ENCODE results near the gene KIRREL2. TPM values are rescaled to one million over a fixed set of nuclear protein-coding genes. Genes with fewer than 3 reads are reported as not detected.

KIRREL2 gene
- total and polyA plus RNA-seq, 9 of the 15 experiments (the other 6 are each of a cell fraction or from before 2014, with no cell fraction given) = 0.01 to 0.12 (median 0.09) TPM; not detected in 4

DNA sequence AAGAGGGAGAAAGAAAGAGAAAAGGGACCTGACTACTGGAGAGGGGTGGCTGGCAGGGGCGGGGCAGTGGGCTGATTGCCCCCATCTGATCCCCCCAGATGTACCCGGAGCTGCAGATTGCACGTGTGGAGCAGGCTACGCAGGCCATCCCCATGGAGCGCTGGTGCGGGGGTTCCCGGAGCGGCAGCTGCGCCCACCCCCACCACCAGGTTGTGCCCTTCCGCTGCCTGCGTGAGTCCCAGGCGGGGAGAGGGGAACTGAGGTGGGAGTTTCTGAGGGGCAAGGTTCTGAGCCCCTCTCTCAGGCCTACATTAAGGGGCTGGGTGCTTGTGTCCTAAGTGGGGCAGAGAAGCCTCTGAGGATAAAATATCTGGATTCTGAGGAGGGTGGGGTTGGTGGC, 14.1 kb downstream of the KIRREL2 start (continued):
- TF ChIP-seq SIX5 (IDR thresholded peaks at IDR 0.05; ENCODE audit: borderline replicate concordance in 1 of 2, insufficient read depth in 1 of 2, low read depth in 1 of 2, low read length in 2 of 2) (no peak), FOXA1 (IDR thresholded peaks at IDR 0.05; ENCODE audit: borderline replicate concordance) (no peak)
- TF ChIP-seq, protein P1, sequence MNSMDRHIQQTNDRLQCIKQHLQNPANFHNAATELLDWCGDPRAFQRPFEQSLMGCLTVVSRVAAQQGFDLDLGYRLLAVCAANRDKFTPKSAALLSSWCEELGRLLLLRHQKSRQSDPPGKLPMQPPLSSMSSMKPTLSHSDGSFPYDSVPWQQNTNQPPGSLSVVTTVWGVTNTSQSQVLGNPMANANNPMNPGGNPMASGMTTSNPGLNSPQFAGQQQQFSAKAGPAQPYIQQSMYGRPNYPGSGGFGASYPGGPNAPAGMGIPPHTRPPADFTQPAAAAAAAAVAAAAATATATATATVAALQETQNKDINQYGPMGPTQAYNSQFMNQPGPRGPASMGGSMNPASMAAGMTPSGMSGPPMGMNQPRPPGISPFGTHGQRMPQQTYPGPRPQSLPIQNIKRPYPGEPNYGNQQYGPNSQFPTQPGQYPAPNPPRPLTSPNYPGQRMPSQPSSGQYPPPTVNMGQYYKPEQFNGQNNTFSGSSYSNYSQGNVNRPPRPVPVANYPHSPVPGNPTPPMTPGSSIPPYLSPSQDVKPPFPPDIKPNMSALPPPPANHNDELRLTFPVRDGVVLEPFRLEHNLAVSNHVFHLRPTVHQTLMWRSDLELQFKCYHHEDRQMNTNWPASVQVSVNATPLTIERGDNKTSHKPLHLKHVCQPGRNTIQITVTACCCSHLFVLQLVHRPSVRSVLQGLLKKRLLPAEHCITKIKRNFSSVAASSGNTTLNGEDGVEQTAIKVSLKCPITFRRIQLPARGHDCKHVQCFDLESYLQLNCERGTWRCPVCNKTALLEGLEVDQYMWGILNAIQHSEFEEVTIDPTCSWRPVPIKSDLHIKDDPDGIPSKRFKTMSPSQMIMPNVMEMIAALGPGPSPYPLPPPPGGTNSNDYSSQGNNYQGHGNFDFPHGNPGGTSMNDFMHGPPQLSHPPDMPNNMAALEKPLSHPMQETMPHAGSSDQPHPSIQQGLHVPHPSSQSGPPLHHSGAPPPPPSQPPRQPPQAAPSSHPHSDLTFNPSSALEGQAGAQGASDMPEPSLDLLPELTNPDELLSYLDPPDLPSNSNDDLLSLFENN (IDR thresholded peaks at IDR 0.05; ENCODE audit: low read depth in 2 of 2, low read length in 2 of 2) = no peak
- TF ChIP-seq, protein P2, sequence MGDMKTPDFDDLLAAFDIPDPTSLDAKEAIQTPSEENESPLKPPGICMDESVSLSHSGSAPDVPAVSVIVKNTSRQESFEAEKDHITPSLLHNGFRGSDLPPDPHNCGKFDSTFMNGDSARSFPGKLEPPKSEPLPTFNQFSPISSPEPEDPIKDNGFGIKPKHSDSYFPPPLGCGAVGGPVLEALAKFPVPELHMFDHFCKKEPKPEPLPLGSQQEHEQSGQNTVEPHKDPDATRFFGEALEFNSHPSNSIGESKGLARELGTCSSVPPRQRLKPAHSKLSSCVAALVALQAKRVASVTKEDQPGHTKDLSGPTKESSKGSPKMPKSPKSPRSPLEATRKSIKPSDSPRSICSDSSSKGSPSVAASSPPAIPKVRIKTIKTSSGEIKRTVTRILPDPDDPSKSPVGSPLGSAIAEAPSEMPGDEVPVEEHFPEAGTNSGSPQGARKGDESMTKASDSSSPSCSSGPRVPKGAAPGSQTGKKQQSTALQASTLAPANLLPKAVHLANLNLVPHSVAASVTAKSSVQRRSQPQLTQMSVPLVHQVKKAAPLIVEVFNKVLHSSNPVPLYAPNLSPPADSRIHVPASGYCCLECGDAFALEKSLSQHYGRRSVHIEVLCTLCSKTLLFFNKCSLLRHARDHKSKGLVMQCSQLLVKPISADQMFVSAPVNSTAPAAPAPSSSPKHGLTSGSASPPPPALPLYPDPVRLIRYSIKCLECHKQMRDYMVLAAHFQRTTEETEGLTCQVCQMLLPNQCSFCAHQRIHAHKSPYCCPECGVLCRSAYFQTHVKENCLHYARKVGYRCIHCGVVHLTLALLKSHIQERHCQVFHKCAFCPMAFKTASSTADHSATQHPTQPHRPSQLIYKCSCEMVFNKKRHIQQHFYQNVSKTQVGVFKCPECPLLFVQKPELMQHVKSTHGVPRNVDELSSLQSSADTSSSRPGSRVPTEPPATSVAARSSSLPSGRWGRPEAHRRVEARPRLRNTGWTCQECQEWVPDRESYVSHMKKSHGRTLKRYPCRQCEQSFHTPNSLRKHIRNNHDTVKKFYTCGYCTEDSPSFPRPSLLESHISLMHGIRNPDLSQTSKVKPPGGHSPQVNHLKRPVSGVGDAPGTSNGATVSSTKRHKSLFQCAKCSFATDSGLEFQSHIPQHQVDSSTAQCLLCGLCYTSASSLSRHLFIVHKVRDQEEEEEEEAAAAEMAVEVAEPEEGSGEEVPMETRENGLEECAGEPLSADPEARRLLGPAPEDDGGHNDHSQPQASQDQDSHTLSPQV (IDR thresholded peaks at IDR 0.05) = no peak
- TF ChIP-seq, protein P3, sequence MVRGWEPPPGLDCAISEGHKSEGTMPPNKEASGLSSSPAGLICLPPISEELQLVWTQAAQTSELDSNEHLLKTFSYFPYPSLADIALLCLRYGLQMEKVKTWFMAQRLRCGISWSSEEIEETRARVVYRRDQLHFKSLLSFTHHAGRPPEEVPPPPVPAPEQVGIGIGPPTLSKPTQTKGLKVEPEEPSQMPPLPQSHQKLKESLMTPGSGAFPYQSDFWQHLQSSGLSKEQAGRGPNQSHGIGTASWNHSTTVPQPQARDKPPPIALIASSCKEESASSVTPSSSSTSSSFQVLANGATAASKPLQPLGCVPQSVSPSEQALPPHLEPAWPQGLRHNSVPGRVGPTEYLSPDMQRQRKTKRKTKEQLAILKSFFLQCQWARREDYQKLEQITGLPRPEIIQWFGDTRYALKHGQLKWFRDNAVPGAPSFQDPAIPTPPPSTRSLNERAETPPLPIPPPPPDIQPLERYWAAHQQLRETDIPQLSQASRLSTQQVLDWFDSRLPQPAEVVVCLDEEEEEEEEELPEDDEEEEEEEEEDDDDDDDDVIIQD (CRISPR knock-in tag; IDR thresholded peaks at IDR 0.05) = no peak
